ENCODE data around the gene SHISA7. TPM values are rescaled to one million over a fixed set of nuclear protein-coding genes. Genes with fewer than 3 reads are reported as not detected.
"Not testable (repeated sequence)": the region's sequence is repeated elsewhere in the genome, so short reads cannot be mapped to it uniquely, and the experiment has no call there.

The SHISA7 gene
- total RNA-seq, 1 donor from 2014 or later = 0.25 TPM

DNA sequence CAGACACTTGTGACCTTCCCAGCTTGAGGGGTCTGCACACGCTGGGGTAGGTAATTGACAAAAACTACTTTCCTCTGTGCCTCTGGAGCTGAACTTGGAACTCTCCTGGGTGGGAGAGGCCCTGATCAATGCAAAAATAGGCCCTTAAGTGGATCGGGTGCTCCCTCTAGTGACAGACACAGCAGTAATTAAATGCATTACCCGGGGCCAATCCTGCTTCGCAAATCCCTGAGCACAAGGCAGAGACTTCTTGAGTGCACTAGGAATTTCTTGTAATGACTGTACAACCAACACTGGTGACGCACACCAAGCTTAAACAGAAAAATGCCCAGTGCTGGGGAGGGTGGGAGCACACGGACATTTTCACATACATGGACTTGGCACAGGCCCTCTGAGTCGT, 24.9 kb downstream of the SHISA7 start:
- TF ChIP-seq POLR2AphosphoS5 (IDR thresholded peaks at IDR 0.05; ENCODE audit: insufficient read depth in 1 of 2, low read depth in 1 of 2) = no peak
- TF ChIP-seq, protein P1, sequence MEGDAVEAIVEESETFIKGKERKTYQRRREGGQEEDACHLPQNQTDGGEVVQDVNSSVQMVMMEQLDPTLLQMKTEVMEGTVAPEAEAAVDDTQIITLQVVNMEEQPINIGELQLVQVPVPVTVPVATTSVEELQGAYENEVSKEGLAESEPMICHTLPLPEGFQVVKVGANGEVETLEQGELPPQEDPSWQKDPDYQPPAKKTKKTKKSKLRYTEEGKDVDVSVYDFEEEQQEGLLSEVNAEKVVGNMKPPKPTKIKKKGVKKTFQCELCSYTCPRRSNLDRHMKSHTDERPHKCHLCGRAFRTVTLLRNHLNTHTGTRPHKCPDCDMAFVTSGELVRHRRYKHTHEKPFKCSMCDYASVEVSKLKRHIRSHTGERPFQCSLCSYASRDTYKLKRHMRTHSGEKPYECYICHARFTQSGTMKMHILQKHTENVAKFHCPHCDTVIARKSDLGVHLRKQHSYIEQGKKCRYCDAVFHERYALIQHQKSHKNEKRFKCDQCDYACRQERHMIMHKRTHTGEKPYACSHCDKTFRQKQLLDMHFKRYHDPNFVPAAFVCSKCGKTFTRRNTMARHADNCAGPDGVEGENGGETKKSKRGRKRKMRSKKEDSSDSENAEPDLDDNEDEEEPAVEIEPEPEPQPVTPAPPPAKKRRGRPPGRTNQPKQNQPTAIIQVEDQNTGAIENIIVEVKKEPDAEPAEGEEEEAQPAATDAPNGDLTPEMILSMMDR (IDR thresholded peaks at IDR 0.05) = peak; percentile 40 to 53 (median 50)
- Histone ChIP-seq H3K27me3 (no peaks in the 10 kb centered on the region), H3K4me3 (no peak overlapping the region), H3K4me1 (no peaks in the 10 kb centered on the region), H3K9me3 (no peaks in the 10 kb centered on the region), H3K27ac (no peak overlapping the region), H3K36me3 (no peaks in the 10 kb centered on the region)
- no peak for DNase-seq (ENCODE audit: extremely low spot score in 2 of 2)
- intact Hi-C loops (cut with DNase I) = loop anchor here (10.0 kb wide), 1 partner anchor 273 kb away; the partner anchor contains the start of gene TNNT1

DNA sequence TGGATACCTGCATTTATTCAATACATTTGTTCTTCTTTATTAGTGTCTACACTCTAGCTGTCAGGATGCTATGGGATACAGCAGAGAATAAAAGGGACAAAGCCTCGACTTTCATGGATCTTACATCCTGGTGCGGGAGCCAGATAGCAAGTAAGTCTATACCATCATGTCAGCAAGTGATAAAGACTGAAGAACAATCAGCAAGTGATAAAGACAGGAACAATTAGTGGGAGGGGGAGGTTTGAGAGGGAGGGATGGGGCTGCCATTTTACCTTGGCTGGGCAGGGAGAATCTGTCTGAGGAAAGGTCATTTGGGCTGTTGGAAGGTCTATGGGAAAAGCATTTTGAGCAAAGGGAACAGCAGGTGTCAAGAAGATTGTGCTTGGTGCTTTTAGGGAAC, 32.9 kb downstream of the SHISA7 start:
- no peak for DNase-seq (ENCODE audit: extremely low spot score in 2 of 2)
- H3K27me3 ChIP-seq = no peaks in the 10 kb centered on the region
- H3K4me1 ChIP-seq = peaks cover 26% of the 10 kb centered on the region
- intact Hi-C loops (cut with DNase I) = loop anchor here (10.0 kb wide), 1 partner anchor 265 kb away; the partner anchor contains the start of gene TNNT1
- TF ChIP-seq POLR2AphosphoS5 (IDR thresholded peaks at IDR 0.05; ENCODE audit: insufficient read depth in 1 of 2, low read depth in 1 of 2) = no peak
- H3K9me3 ChIP-seq = no peaks in the 10 kb centered on the region
- H3K36me3 ChIP-seq = peaks cover 0 to 5% of the 10 kb centered on the region in 2 donors
- H3K27ac ChIP-seq = no peak overlapping the region
- no peak overlapping the region for H3K4me3 ChIP-seq

DNA sequence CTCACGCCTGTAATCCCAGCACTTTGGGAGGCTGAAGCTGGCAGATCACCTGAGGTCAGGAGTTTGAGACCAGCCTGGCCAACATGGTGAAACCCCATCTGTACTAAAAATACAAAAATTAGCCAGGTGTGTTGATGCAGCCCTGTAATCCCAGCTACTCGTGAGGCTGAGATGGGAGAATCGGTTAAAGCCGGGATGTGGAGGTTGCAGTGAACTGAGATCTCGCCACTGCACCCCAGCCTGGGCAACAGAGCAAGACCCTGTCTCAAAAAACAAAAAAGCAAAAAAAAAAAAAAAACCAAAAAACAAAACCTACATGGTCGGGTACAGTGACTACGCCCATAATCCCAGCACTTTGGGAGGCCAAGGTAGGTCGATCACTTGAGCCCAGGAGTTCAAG, 33.9 kb downstream of the SHISA7 start:
- intact Hi-C loops (cut with DNase I) = loop anchor here (10.0 kb wide), 1 partner anchor 196 kb away; the partner anchor contains the start of genes ZNF524 and ZNF865
- Histone ChIP-seq H3K27ac (peak overlapping the region; percentile 92), H3K36me3 (peaks cover 0 to 11% of the 10 kb centered on the region in 2 donors), H3K4me1 (peaks cover 26% of the 10 kb centered on the region)
- H3K27me3 ChIP-seq; H3K9me3 ChIP-seq; DNase-seq (ENCODE audit: extremely low spot score in 2 of 2); H3K4me3 ChIP-seq: not testable (repeated sequence)

DNA sequence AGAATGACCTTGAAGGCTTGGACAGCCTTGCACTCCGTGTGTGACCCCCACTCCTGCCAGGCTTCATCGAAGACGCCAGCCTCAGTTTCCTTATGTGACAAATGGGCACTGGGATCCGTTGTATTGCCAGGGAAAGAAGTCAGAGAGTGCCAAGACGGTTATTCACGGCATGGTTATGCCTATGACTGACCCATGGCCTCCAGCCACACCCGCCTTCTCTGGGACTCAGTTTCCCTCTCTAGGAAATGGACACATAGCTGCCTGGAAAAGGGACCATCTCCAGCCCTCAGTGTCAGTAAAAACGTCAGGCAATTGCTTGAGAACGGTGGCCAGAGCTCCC, 34.6 kb downstream of the SHISA7 start:
- Histone ChIP-seq H3K27ac (peak overlapping the region; percentile 92), H3K9me3 (no peaks in the 10 kb centered on the region), H3K4me1 (peaks cover 26% of the 10 kb centered on the region), H3K27me3 (no peaks in the 10 kb centered on the region), H3K36me3 (peaks cover 0 to 17% of the 10 kb centered on the region in 2 donors), H3K4me3 (peak overlapping the region; percentile 76 to 100)
- no peak for DNase-seq (ENCODE audit: extremely low spot score in 2 of 2)
- no peak for TF ChIP-seq POLR2A (IDR thresholded peaks at IDR 0.05)
- TF ChIP-seq POLR2AphosphoS5 (IDR thresholded peaks at IDR 0.05; ENCODE audit: insufficient read depth in 1 of 2, low read depth in 1 of 2) = no peak
- TF ChIP-seq, protein P1 (IDR thresholded peaks at IDR 0.05) = peak in 1 of 3 experiments; percentile 4
- intact Hi-C loops (cut with DNase I) = loop anchor here (10.0 kb wide), 1 partner anchor 196 kb away; the partner anchor contains the start of genes ZNF524 and ZNF865

DNA sequence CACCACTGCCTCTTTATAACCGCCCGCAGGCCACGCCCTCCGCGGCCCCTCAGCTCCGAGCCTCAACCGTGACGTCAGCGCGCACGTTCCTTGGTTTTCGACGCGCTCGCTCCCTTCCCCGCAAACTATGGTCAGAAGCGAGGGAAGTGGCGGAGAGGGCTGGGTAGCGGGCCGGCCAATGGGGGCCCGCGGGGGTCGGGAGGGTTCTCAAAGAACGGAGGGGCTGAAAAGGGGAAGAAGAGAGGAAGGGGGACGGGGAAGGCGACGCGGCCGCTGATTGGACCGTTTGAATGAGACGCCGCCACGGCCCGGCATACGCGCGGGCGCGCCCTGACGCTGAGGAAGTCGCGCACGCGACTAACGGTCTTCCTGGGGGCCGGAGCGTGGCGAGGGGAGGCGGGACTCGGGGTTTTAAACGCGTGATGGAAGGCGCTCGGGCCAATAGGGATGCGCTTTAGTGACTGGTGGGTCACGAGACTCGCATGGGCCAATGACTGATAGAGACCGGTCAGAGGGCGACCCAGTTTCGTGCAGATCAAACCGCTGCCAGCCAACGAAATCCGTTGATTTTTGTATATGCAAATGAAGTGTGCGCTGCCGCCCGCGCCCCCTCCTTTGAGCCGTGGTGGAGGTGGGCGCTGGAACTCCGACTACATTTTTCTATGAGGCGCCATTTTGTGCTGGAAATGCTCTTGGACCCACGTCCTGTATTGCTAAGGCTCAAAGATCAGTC, 35.1 kb downstream of the SHISA7 start:
- intact Hi-C loops (cut with DNase I) = loop anchor here (10.0 kb wide), 1 partner anchor 197 kb away; the partner anchor contains the start of genes ZNF524 and ZNF865
- peak overlapping the region; percentile 76 to 100 for H3K4me3 ChIP-seq
- TF ChIP-seq, protein P1 (IDR thresholded peaks at IDR 0.05) = peak in 1 of 3 experiments; percentile 18
- TF ChIP-seq POLR2AphosphoS5 (IDR thresholded peaks at IDR 0.05; ENCODE audit: insufficient read depth in 1 of 2, low read depth in 1 of 2) (peak; percentile 91 to 96), POLR2A (IDR thresholded peaks at IDR 0.05) (no peak)
- peaks cover 26% of the 10 kb centered on the region for H3K4me1 ChIP-seq
- H3K27ac ChIP-seq = peak overlapping the region; percentile 92
- DNase-seq (ENCODE audit: extremely low spot score in 2 of 2) = peak in 1 of 2 donors; percentile 99
- H3K9me3 ChIP-seq = no peaks in the 10 kb centered on the region
- no peaks in the 10 kb centered on the region for H3K27me3 ChIP-seq
- peaks cover 0 to 23% of the 10 kb centered on the region in 2 donors for H3K36me3 ChIP-seq

DNA sequence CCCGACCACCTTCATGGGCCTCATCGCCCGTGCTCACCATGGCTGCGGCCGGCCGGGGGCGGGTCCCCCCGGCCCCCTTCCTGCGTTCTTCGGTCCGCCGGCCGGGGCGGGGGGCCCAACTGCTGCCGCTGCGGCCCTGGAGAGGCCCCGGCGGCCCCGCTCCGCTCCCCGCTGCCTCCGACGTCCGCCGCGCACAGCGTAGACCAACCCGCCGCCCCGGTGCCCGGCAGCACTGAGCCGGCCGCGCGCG, 35.6 kb downstream of the SHISA7 start, which contains the start of gene UBE2S:
TSS of gene UBE2S (minus strand) at position 239 of the 250 bp plus-strand sequence. CDS start at position 40, 199 bp downstream.
- DNase-seq (ENCODE audit: extremely low spot score in 2 of 2); H3K27me3 ChIP-seq; H3K9me3 ChIP-seq: not testable (repeated sequence)
- peak within 1 kb of the TSS; percentile 76 to 100 for H3K4me3 ChIP-seq
- peaks cover 0 to 28% of the 10 kb centered on the region in 2 donors for H3K36me3 ChIP-seq
- TF ChIP-seq POLR2A (IDR thresholded peaks at IDR 0.05) = peak; percentile 19 to 95
- H3K27ac ChIP-seq = peak within 1 kb of the TSS; percentile 92
- intact Hi-C loops (cut with DNase I) = loop anchor here (10.0 kb wide), 1 partner anchor 197 kb away; the partner anchor contains the start of genes ZNF524 and ZNF865
- peaks cover 26% of the 10 kb centered on the region for H3K4me1 ChIP-seq
